GM13977 (cell line): ENCODE results near the gene ZFP1.

Experiments
- DNase-seq: peaks from one replicate; pipeline ENCODE4 v3.0.0; 2012; ENCODE audit warnings: low spot score
- CTCF ChIP-seq: IDR thresholded peaks from 2 replicates; pipeline ENCODE4 v1.5.1; 2012; ENCODE audit warnings: mild to moderate bottlenecking, control low read depth; ENCODE audit not compliant: insufficient read depth; ENCODE audit errors: extremely low read depth, missing control alignments
- in situ Hi-C: fragments of 300-500 bp; cut with MboI; formaldehyde crosslinking; loops from one replicate; pipeline ENCODE4 v1.12.0; 2022; ENCODE audit warnings: low sequenced_read_pairs, low pct_unique_long_range_greater_than_20kb, mixed read lengths, inconsistent platforms; ENCODE audit not compliant: unreplicated experiment

The ZFP1 gene

GRCh38 chr16:75216576-75216975, 68.3 kb downstream of the ZFP1 start:
- no peak for DNase-seq
- in situ Hi-C loops: loop anchor here (10.0 to 25.0 kb wide), 2 partner anchors 168 to 546 kb away; no protein-coding TSS in a partner anchor
- no peak for TF ChIP-seq CTCF

- no peak for TF ChIP-seq CTCF
- no peak for DNase-seq
- in situ Hi-C loops: loop anchor here (10.0 to 25.0 kb wide), 2 partner anchors 167 to 545 kb away; no protein-coding TSS in a partner anchor
Measured at GRCh38 chr16:75217389-75217851, 69.1 kb downstream of the ZFP1 start.

GRCh38 chr16:75218256-75219076, 70.1 kb downstream of the ZFP1 start, which contains the start of gene CTRB1:
TSS of gene CTRB1 (plus strand) at chr16:75218988. CDS start at chr16:75219008, 20 bp downstream.
- TF ChIP-seq CTCF: no peak
- DNase-seq: peak; percentile 68
- in situ Hi-C loops: loop anchor here (10.0 to 25.0 kb wide), 2 partner anchors 166 to 544 kb away; no protein-coding TSS in a partner anchor

GRCh38 chr16:75219088-75219487, 70.8 kb downstream of the ZFP1 start:
- in situ Hi-C loops: loop anchor here (10.0 to 25.0 kb wide), 2 partner anchors 166 to 543 kb away; no protein-coding TSS in a partner anchor
- no peak for TF ChIP-seq CTCF
- DNase-seq: no peak

GRCh38 chr16:75219838-75220237, 71.5 kb downstream of the ZFP1 start:
- in situ Hi-C loops: loop anchor here (10.0 to 25.0 kb wide), 2 partner anchors 165 to 542 kb away; no protein-coding TSS in a partner anchor
- TF ChIP-seq CTCF: no peak
- no peak for DNase-seq
